ENCODE measurements around the gene ARFGAP3.

ARFGAP3 gene

DNA sequence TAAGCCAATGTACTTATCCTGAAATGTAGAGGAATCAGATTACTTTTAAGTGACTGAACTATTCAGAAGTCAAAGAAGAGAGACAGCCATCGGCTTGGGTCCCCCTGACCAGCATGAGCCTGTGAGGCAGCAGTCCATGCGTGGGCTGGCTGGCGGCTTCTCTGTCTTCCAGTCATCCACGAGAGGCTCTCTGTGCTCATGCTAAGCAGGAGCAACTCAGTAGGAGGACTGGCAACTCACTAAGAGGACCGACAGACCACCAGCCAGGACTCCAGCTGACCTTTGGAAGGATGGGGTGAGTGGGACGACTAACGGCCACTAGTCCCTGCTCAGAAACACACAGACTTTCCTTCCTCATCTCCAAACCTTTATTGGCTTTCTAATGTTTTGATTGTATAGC lies 43.6 kb downstream of the ARFGAP3 start:
- no peak for FAIRE-seq
- no peak for DNase-seq (ENCODE audit: insufficient read length, low spot score)
- TF ChIP-seq, protein P1, sequence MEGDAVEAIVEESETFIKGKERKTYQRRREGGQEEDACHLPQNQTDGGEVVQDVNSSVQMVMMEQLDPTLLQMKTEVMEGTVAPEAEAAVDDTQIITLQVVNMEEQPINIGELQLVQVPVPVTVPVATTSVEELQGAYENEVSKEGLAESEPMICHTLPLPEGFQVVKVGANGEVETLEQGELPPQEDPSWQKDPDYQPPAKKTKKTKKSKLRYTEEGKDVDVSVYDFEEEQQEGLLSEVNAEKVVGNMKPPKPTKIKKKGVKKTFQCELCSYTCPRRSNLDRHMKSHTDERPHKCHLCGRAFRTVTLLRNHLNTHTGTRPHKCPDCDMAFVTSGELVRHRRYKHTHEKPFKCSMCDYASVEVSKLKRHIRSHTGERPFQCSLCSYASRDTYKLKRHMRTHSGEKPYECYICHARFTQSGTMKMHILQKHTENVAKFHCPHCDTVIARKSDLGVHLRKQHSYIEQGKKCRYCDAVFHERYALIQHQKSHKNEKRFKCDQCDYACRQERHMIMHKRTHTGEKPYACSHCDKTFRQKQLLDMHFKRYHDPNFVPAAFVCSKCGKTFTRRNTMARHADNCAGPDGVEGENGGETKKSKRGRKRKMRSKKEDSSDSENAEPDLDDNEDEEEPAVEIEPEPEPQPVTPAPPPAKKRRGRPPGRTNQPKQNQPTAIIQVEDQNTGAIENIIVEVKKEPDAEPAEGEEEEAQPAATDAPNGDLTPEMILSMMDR (IDR thresholded peaks at IDR 0.05; ENCODE audit: insufficient read depth, missing control alignments), result no peak

GRCh38 chr22:42811459-42811858 lies 45.6 kb downstream of the ARFGAP3 start:
- DNase-seq (ENCODE audit: insufficient read length, low spot score) (no peak), FAIRE-seq (no peak)
- TF ChIP-seq, protein P1 (IDR thresholded peaks at IDR 0.05; ENCODE audit: insufficient read depth, missing control alignments), result no peak

- no peak for DNase-seq (ENCODE audit: insufficient read length, low spot score)
- no peak for FAIRE-seq
- TF ChIP-seq, protein P1 (IDR thresholded peaks at IDR 0.05; ENCODE audit: insufficient read depth, missing control alignments), result no peak
Measured at GRCh38 chr22:42808521-42808920, 48.6 kb downstream of the ARFGAP3 start.

DNA sequence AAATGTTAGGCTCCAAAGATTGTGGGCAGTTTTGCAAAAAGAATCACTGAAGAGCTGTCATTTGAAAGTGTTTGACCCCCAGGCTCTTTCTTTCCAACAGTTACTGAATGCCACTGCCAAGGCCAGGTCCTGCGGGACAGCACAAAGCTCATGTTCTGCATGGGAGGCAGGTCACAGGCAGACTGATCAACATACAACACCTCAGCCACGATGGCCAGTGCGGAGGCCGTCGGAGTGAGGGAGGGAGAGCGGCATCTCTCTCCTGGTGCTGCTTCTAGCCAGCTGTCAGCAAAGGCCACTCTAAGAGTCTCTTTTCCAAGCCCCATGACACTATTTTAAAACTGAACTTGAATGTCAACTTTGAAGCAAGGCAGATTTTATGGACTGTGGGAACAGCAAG lies 49.9 kb downstream of the ARFGAP3 start:
- FAIRE-seq, result no peak
- no peak for DNase-seq (ENCODE audit: insufficient read length, low spot score)
- TF ChIP-seq, protein P1 (IDR thresholded peaks at IDR 0.05; ENCODE audit: insufficient read depth, missing control alignments), result no peak

GRCh38 chr22:42805998-42806830 lies 50.9 kb downstream of the ARFGAP3 start:
- TF ChIP-seq, protein P1 (IDR thresholded peaks at IDR 0.05; ENCODE audit: insufficient read depth, missing control alignments), result no peak
- no peak for FAIRE-seq
- DNase-seq (ENCODE audit: insufficient read length, low spot score), result no peak

- TF ChIP-seq, protein P1 (IDR thresholded peaks at IDR 0.05; ENCODE audit: insufficient read depth, missing control alignments), result no peak
- DNase-seq (ENCODE audit: insufficient read length, low spot score) (no peak), FAIRE-seq (no peak)
Measured at GRCh38 chr22:42805016-42805997, 51.8 kb downstream of the ARFGAP3 start.
